BLaER1 treated with 17β-estradiol and CSF1 and Interleukin-3, amounts not matched to agents 10 nM and 100 nM (cell line): ENCODE results near the gene TRMT1.
A peak's percentile ranks its signal among the peaks of the same experiment; 100 is the strongest.

ENCODE experiments used
- H3K27ac ChIP-seq, 11 experiments: shearing (Covaris generic); formaldehyde crosslinking; 2 replicates each; pipeline ENCODE4 v1.8.1; 2022
- H3K27me3 ChIP-seq, 11 experiments: shearing (Covaris generic); formaldehyde crosslinking; 2 replicates each; pipeline ENCODE4 v1.8.1; 2022
- H3K36me3 ChIP-seq, 11 experiments: shearing (Covaris generic); formaldehyde crosslinking; 2 replicates each; pipeline ENCODE4 v1.8.1; 2022
- H3K4me1 ChIP-seq, 10 experiments: shearing (Covaris generic); formaldehyde crosslinking; 2 replicates each; pipeline ENCODE4 v1.8.1; 2022
- H3K4me2 ChIP-seq, 11 experiments: shearing (Covaris generic); formaldehyde crosslinking; 2 replicates each; pipeline ENCODE4 v1.8.1; 2022
- H3K4me3 ChIP-seq, 10 experiments: shearing (Covaris generic); formaldehyde crosslinking; 2 replicates each; pipeline ENCODE4 v1.8.1; 2022
- H3K9ac ChIP-seq, 11 experiments: shearing (Covaris generic); formaldehyde crosslinking; 2 replicates each; pipeline ENCODE4 v1.8.1; 2022
- H3K9me3 ChIP-seq, 11 experiments: shearing (Covaris generic); formaldehyde crosslinking; replicated peaks in 1 of 11; 2 replicates each; pipeline ENCODE4 v1.8.1; 2022
- H4K20me1 ChIP-seq, 11 experiments: shearing (Covaris generic); formaldehyde crosslinking; 2 replicates each; pipeline ENCODE4 v1.8.1; 2022
- Cebpa-rat ChIP-seq, 11 experiments: shearing (Covaris generic); IDR thresholded peaks; 2 replicates each; pipeline ENCODE4 v1.8.1; 2022

TRMT1 gene

DNA sequence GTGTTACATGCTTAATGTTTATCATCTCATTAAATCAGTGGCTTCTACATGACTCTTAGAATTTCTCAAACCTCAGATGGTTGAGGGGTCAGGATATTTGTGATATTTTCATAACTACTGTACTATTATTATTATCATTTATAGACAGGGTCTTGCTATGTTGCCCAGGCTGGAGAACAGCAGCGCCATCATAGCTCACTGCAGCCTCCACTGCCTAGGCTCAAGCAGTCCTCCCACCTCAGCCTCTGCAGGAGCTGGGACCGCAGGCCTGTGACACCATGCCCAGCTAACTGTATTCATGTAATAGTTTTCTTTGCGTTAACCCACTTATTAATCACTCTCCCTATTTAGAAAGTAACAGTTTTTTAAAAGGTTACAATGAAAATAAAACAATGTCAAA is 43.2 kb upstream of the TRMT1 start:
- TF ChIP-seq Cebpa-rat (IDR thresholded peaks at IDR 0.05): no peak
- H4K20me1 ChIP-seq: peaks cover 5 to 22% (median 7%) of the 10 kb centered on the region in 11 experiments; a peak in 19 of 22 replicates
- H3K4me2 ChIP-seq: peak overlapping the region; percentile 88 to 99 (median 97); a peak in 20 of 22 replicates
- no peak overlapping the region for H3K9ac ChIP-seq
- no peaks in the 10 kb centered on the region for H3K9me3 ChIP-seq
- H3K4me3 ChIP-seq: no peak overlapping the region
- H3K27ac ChIP-seq: peak overlapping the region in 3 of 11 experiments; percentile 2 to 99 (median 98); a peak in 3 of 22 replicates
- no peaks in the 10 kb centered on the region for H3K27me3 ChIP-seq
- peaks cover 85 to 95% (median 88%) of the 10 kb centered on the region in 10 experiments for H3K4me1 ChIP-seq
- peaks cover 0 to 5% (median 0%) of the 10 kb centered on the region in 11 experiments; a peak in 8 of 22 replicates for H3K36me3 ChIP-seq

DNA sequence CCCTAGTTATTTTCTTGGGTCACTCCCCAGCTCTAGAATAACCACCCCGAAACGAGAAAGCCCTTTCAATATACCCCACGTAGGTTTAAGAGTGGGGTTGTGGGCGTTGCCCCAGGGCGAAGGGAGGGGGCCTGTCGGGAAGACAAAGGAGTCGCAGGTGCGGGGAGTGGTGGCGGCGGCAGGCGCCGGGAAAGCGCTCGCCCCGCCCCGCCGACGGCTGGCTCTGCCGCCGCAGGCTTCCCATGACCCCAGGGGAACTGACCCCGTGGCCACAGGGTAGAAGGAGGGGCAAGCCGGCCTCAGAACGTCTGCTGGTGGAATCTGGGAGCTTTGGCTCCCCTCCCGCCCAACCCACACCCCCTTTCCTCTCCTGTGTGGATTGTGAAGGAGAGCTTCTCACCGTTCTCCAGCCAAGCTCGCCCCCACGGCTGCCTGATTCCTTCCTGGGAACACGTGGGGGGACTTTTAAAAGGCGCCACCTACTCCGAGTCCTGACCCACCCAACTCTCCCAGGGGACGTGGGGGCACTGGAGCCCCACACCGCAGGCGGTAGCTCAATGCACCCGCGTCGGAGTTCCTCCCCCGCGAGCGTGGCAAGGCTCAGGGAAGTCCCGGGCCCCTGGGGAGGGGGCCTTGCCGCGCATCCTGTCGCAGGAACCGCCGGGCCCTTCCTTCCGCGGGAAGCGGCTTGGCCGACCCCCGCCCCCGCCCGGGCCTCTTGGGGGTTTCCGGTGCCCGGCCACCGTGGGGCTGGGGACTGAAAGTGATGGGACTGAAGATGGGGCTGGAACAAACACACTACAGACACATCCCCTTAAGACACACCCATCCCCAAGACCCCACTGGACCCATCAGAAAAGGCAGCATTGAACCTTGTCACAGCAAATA is 39.2 kb upstream of the TRMT1 start:
- Histone ChIP-seq H4K20me1 (peaks cover 23 to 40% (median 26%) of the 10 kb centered on the region in 11 experiments), H3K27me3 (no peaks in the 10 kb centered on the region), H3K27ac (peak overlapping the region; percentile 90 to 99 (median 96); a peak in 21 of 22 replicates), H3K9ac (peak overlapping the region; percentile 92 to 100 (median 97)), H3K4me1 (peaks cover 48 to 57% (median 50%) of the 10 kb centered on the region in 10 experiments), H3K4me2 (peak overlapping the region; percentile 88 to 99 (median 95)), H3K4me3 (peak overlapping the region; percentile 91 to 100 (median 99)), H3K9me3 (peaks cover 0 to 7% (median 0%) of the 10 kb centered on the region in 11 experiments; a peak in 5 of 22 replicates), H3K36me3 (peaks cover 7 to 20% (median 13%) of the 10 kb centered on the region in 11 experiments; a peak in 21 of 22 replicates)
- no peak for TF ChIP-seq Cebpa-rat (IDR thresholded peaks at IDR 0.05)

DNA sequence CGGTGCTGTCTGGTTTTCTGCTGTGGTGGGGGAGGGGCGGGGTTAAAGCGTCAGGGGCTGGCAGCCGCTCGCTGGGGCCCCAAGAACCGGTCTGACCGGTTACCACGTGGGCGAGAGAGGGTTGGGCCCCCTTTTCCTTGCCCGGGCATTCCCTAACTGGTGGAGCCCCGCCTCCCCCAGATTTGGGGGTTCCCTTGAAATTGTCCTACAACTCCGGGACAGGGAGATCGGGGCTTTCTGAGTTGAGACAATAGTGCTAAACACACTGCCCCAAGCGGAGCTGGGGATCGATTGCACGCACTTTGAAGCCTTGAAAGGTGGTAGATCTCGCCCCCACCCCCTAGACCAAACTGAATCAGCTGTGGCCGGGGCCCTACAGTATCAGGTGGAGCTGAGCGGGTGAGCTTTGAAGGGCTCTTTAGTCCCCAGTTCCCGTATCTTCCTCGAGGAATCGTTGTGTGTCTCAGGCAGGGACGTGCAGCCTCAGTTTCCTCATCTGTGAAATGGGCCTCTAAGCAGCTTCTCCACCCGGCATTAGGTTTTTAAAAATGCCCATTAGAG is 38.5 kb upstream of the TRMT1 start:
- peaks cover 40 to 50% (median 43%) of the 10 kb centered on the region in 10 experiments for H3K4me1 ChIP-seq
- H3K9me3 ChIP-seq: peaks cover 0 to 7% (median 0%) of the 10 kb centered on the region in 11 experiments; a peak in 5 of 22 replicates
- H3K9ac ChIP-seq: peak overlapping the region; percentile 92 to 100 (median 97)
- H3K4me3 ChIP-seq: peak overlapping the region; percentile 91 to 100 (median 99)
- TF ChIP-seq Cebpa-rat (IDR thresholded peaks at IDR 0.05): no peak
- H3K4me2 ChIP-seq: peak overlapping the region; percentile 88 to 99 (median 95)
- H3K27ac ChIP-seq: peak overlapping the region; percentile 90 to 99 (median 96)
- H4K20me1 ChIP-seq: peaks cover 23 to 40% (median 26%) of the 10 kb centered on the region in 11 experiments
- H3K36me3 ChIP-seq: peaks cover 7 to 20% (median 13%) of the 10 kb centered on the region in 11 experiments; a peak in 21 of 22 replicates
- H3K27me3 ChIP-seq: no peaks in the 10 kb centered on the region

DNA sequence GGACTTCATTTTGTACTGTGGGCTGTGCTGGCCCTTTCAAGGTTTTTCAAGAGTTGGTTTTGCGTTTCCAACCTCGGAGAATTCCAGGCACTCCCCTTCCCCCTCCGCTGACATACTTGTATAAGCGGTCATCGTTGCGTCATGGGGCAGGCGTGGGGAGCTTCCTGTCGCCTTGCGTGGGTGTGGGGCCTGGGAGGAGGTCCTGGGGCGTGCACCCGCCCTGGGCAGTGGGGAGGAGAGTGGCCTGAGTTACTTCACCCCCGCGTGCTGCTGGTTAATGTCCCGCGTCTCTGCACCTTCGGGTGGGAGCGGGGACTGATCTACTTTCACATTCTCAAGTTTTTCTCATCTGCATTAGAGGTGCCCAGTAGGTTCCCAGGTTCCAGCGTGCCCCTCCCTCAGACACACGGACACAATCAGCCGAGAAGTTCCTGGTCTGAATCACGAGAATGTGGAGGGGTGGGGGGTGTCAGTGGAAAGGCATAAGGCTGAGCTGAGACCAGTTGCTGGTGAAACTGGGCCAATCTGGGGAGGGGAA is 37.8 kb upstream of the TRMT1 start:
- Histone ChIP-seq H3K9ac (peak overlapping the region; percentile 92 to 100 (median 97)), H4K20me1 (peaks cover 23 to 40% (median 26%) of the 10 kb centered on the region in 11 experiments), H3K27me3 (no peaks in the 10 kb centered on the region), H3K27ac (peak overlapping the region; percentile 90 to 99 (median 96)), H3K4me1 (peaks cover 37 to 48% (median 41%) of the 10 kb centered on the region in 10 experiments), H3K4me2 (peak overlapping the region; percentile 88 to 99 (median 95)), H3K4me3 (peak overlapping the region; percentile 91 to 100 (median 99)), H3K36me3 (peaks cover 7 to 20% (median 13%) of the 10 kb centered on the region in 11 experiments; a peak in 21 of 22 replicates), H3K9me3 (peaks cover 0 to 7% (median 0%) of the 10 kb centered on the region in 11 experiments; a peak in 5 of 22 replicates)
- peak in 4 of 11 experiments; percentile 16 to 57 (median 43); a peak in 4 of 22 replicates for TF ChIP-seq Cebpa-rat (IDR thresholded peaks at IDR 0.05)

- H3K9me3 ChIP-seq: peaks cover 0 to 7% (median 0%) of the 10 kb centered on the region in 11 experiments; a peak in 5 of 22 replicates
- TF ChIP-seq Cebpa-rat (IDR thresholded peaks at IDR 0.05): no peak
- H3K36me3 ChIP-seq: peaks cover 7 to 20% (median 13%) of the 10 kb centered on the region in 11 experiments; a peak in 21 of 22 replicates
- peaks cover 23 to 40% (median 26%) of the 10 kb centered on the region in 11 experiments for H4K20me1 ChIP-seq
- H3K27me3 ChIP-seq: no peaks in the 10 kb centered on the region
- peak overlapping the region; percentile 90 to 99 (median 96) for H3K27ac ChIP-seq
- peak overlapping the region; percentile 91 to 100 (median 99) for H3K4me3 ChIP-seq
- peak overlapping the region; percentile 88 to 99 (median 95) for H3K4me2 ChIP-seq
- H3K9ac ChIP-seq: peak overlapping the region; percentile 92 to 100 (median 97)
- H3K4me1 ChIP-seq: peaks cover 37 to 48% (median 41%) of the 10 kb centered on the region in 10 experiments
These were observed 37.2 kb upstream of the TRMT1 start for GRCh38 chr19:13153569-13154240.

DNA sequence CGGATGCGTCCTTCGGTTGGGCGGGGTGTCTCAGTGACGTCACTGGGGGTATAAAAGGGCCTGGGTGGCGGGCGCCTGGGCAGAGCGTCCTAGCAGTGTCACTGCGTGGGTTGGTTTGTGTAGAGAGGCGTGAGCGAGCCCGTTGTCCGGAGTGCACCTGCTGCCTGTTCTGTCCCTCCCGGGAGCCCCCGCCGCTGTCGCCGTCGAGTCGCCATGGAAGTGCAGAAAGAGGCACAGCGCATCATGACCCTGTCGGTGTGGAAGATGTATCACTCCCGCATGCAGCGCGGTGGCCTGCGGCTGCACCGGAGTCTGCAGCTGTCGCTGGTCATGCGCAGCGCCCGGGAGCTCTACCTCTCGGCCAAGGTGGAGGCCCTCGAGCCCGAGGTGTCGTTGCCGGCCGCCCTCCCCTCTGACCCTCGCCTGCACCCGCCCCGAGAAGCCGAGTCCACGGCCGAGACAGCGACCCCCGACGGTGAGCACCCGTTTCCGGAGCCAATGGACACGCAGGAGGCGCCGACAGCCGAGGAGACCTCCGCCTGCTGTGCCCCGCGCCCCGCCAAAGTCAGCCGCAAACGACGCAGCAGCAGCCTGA is 36.5 kb upstream of the TRMT1 start:
- peaks cover 7 to 20% (median 13%) of the 10 kb centered on the region in 11 experiments; a peak in 21 of 22 replicates for H3K36me3 ChIP-seq
- peak overlapping the region; percentile 86 to 99 (median 94) for H3K4me2 ChIP-seq
- H4K20me1 ChIP-seq: peaks cover 23 to 40% (median 26%) of the 10 kb centered on the region in 11 experiments
- H3K9me3 ChIP-seq: peaks cover 0 to 7% (median 0%) of the 10 kb centered on the region in 11 experiments; a peak in 5 of 22 replicates
- H3K27ac ChIP-seq: peak overlapping the region; percentile 90 to 99 (median 96)
- H3K4me1 ChIP-seq: peaks cover 37 to 48% (median 41%) of the 10 kb centered on the region in 10 experiments
- H3K27me3 ChIP-seq: no peaks in the 10 kb centered on the region
- peak overlapping the region; percentile 91 to 100 (median 99) for H3K4me3 ChIP-seq
- no peak for TF ChIP-seq Cebpa-rat (IDR thresholded peaks at IDR 0.05)
- peak overlapping the region; percentile 92 to 100 (median 97) for H3K9ac ChIP-seq

DNA sequence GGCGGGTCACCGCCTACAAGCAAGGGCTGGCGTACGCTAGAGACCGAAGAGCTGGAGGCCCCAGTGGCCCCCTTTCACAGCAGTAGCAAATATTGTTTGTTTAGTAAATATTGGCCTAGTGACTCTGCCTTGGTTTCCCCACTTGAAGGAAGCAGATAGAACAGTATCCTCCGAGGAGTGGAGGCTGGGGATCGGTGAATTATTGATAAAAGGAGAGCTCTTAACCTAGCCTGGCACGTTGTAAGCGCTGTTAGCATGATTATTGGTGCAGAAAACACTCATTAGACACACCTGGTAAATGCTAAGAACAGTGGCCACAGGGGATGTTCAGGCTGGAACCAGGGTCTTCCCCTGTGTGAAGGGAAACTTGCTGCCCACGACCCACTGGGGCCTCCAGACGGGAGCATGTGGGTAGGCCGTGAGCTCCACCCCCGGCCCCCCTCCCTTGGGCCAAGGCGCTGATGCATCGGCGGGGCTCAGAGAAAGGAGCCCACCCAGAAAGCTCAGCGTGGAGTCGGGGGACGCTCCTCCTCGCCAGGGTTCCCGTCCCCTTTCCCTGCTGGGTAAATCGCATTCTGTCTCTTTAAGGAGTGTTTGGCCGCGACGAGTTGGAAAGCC is 35.9 kb upstream of the TRMT1 start:
- TF ChIP-seq Cebpa-rat (IDR thresholded peaks at IDR 0.05): no peak
- peaks cover 0 to 7% (median 0%) of the 10 kb centered on the region in 11 experiments; a peak in 5 of 22 replicates for H3K9me3 ChIP-seq
- H3K27ac ChIP-seq: peak overlapping the region; percentile 90 to 99 (median 96)
- H3K27me3 ChIP-seq: no peaks in the 10 kb centered on the region
- peaks cover 7 to 20% (median 13%) of the 10 kb centered on the region in 11 experiments; a peak in 21 of 22 replicates for H3K36me3 ChIP-seq
- H3K4me1 ChIP-seq: peaks cover 37 to 48% (median 41%) of the 10 kb centered on the region in 10 experiments
- H3K4me2 ChIP-seq: peak overlapping the region; percentile 86 to 99 (median 94)
- H3K4me3 ChIP-seq: peak overlapping the region; percentile 91 to 100 (median 99)
- H3K9ac ChIP-seq: peak overlapping the region; percentile 92 to 100 (median 97)
- H4K20me1 ChIP-seq: peaks cover 23 to 40% (median 26%) of the 10 kb centered on the region in 11 experiments
